Prostate gland (tissue), 2 donors: Measurements from ENCODE around the gene TLL1. TPM values are rescaled to one million over a fixed set of nuclear protein-coding genes. Genes with fewer than 3 reads are reported as not detected.

Source experiments
- DNase-seq: peaks from one replicate; pipeline ENCODE4 v3.0.0-alpha.2; 2019; ENCODE audit warnings: low spot score
- H3K27ac ChIP-seq, 2 donors: fragments of 200-600 bp; sonication (generic); 2 replicates each; pipeline ENCODE4 v1.5.1; 2017 to 2019
- H3K27me3 ChIP-seq: fragments of 200-600 bp; sonication (generic); replicated peaks from 2 replicates; pipeline ENCODE4 v1.5.1; 2019; ENCODE audit not compliant: insufficient read depth
- H3K36me3 ChIP-seq, 2 donors: fragments of 200-600 bp; sonication (generic); 1 replicate in 1 of 2; 2 replicates in 1 of 2; pipeline versions ENCODE4 v1.5.1 to v1.8.1; 2017 to 2019
- H3K4me1 ChIP-seq: fragments of 200-600 bp; sonication (generic); replicated peaks from 2 replicates; pipeline ENCODE4 v1.5.1; 2019
- H3K4me3 ChIP-seq, 2 donors: fragments of 200-600 bp; sonication (generic); 2 replicates each; pipeline ENCODE4 v1.5.1; 2017 to 2019
- H3K9me3 ChIP-seq: fragments of 200-600 bp; sonication (generic); 2 replicates; pipeline ENCODE4 v1.5.1; 2017
- CTCF ChIP-seq, 4 experiments: fragments of 200-600 bp in 2 of 4; fragments of 450-650 bp in 2 of 4; sonication (generic) in 2 of 4; IDR thresholded peaks; 1 replicate in 3 of 4; 2 replicates in 1 of 4; pipeline ENCODE4 v1.5.1; 2016 to 2019; ENCODE audit warnings: antibody characterized with exemption in 4 of 4, mild to moderate bottlenecking in 2 of 4, moderate library complexity in 2 of 4
- POLR2A ChIP-seq: fragments of 450-650 bp; IDR thresholded peaks from one replicate; pipeline ENCODE4 v1.6.1; 2016; ENCODE audit warnings: antibody characterized with exemption, mild to moderate bottlenecking
- POLR2AphosphoS5 ChIP-seq: sonication (generic); formaldehyde crosslinking; IDR thresholded peaks from one replicate; pipeline ENCODE4 v1.6.1; 2017; ENCODE audit warnings: antibody characterized with exemption
- WGBS: methylation state at CpG from one replicate; pipeline ENCODE4 v1.1.5; 2018; 5-methylcytosine and 5-hydroxymethylcytosine counted together
- intact Hi-C: fragments of 100-400 bp; cut with DNase I; formaldehyde crosslinking; loops from one replicate; pipeline ENCODE4 v1.14.2; 2022
- small RNA-seq, 2 donors: library from RNA; depleted of rRNA; stranded (forward); fragments of <200 nt; gene quantifications; one replicate each; pipeline ENCODE3, GENCODE V24; 2016
- total RNA-seq, 2 donors: library from RNA; depleted of rRNA; stranded (reverse); fragments of >200 nt; gene quantifications; one replicate each; pipeline ENCODE4 v1.1.0, GENCODE V29; 2016

Gene TLL1
- total RNA-seq, 2 donors from 2014 or later: 1.5 to 4.1 TPM

GRCh38 chr4:166144607-166145006, 271.6 kb downstream of the TLL1 start:
- Histone ChIP-seq H3K4me1 (no peaks in the 10 kb centered on the region), H3K9me3 (no peaks in the 10 kb centered on the region), H3K4me3 (no peak overlapping the region), H3K36me3 (no peaks in the 10 kb centered on the region), H3K27me3 (no peaks in the 10 kb centered on the region), H3K27ac (no peak overlapping the region)
- TF ChIP-seq CTCF (IDR thresholded peaks at IDR 0.05): no peak
- TF ChIP-seq POLR2AphosphoS5: no peak
- no peak for TF ChIP-seq POLR2A
- DNase-seq: no peak
- intact Hi-C loops: no loop called here
- 66% methylated on average over 4 of the region's 4 CpGs for WGBS

DNA sequence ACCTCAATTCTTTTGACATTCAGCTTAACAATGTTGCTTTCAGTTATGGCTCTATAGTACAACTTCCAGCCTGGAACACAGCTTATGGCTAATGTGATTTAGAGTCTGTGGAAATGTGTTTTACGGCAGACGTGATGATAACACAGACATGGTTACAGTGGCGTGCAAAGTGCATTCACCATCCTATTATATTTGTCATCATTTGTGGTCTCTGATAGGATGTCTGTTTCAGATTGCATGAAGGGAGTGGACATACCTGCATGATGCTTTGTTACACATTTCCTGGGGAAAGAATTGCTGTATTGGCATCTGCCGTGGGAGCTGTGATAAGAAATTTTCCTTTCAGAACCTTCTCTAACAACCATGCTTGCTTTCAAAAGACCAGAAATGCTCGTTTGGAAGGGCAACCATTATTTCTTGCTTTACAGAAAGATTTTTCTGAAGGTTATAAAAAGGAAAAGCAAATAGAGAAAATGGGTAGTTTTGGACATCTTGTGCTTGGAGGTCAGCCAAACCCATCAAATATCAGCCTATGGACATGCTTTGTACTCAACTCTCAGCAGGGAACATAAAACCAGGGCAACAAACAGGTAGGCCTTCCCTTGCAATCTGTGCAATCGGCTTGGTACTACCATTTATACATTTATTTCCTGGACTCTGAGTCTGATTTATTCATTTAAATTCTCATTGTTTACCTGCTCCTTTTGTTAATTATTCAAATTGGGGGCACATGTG, 273.9 kb downstream of the TLL1 start:
- no peak for DNase-seq
- Histone ChIP-seq H3K27ac (no peak overlapping the region), H3K4me3 (no peak overlapping the region), H3K27me3 (no peaks in the 10 kb centered on the region), H3K9me3 (no peaks in the 10 kb centered on the region), H3K36me3 (no peaks in the 10 kb centered on the region), H3K4me1 (no peaks in the 10 kb centered on the region)
- 58% methylated on average over 6 of the region's 6 CpGs for WGBS
- intact Hi-C loops: no loop called here
- TF ChIP-seq CTCF (IDR thresholded peaks at IDR 0.05): no peak
- TF ChIP-seq POLR2A: no peak
- TF ChIP-seq POLR2AphosphoS5: no peak

Small RNA genes lying within 50 kb of the gene (small RNA-seq; reads per million reads assigned to genes)
- 0 reads per million in 2 donors for gene RNA5SP170
